Left ventricle myocardium superior (tissue), 1 donor: ENCODE results near the gene FUT7. TPM values are rescaled to one million over a fixed set of nuclear protein-coding genes. Genes with fewer than 3 reads are reported as not detected.

ENCODE experiments used
- ATAC-seq: fragments of 200-7000 bp; cut with Tn5 transposase; one replicate; pipeline ENCODE4 v1.9.1; 2020; ENCODE audit warnings: mild to moderate bottlenecking, moderate library complexity
- DNase-seq: peaks from one replicate; pipeline ENCODE4 v3.0.0-alpha.2; 2020
- intact Hi-C: fragments of 100-400 bp; cut with micrococcal nuclease; formaldehyde crosslinking; loops from one replicate; pipeline ENCODE4 v1.11.0; 2022
- total RNA-seq: library from RNA; stranded (reverse); fragmentation: NEBNext Ultra II Directional; extraction: Animal tissue kit (Norgen Biotek cat#: 25700); gene quantifications from one replicate; pipeline ENCODE4 v1.2.1, GENCODE V29; 2021
- donor health status: DM: no; HTN: yes; CAD: no; lungs with severe emphysema.

FUT7 gene
- total RNA-seq, 1 donor from 2014 or later, result 0.17 TPM

- intact Hi-C loops, result no loop called here
- DNase-seq, result no peak
- no peak for ATAC-seq
Measured at GRCh38 chr9:137023157-137023556, 8.7 kb downstream of the FUT7 start.

- intact Hi-C loops, result no loop called here
- no peak for DNase-seq
- ATAC-seq, result no peak
Measured at GRCh38 chr9:137022662-137023008, 9.3 kb downstream of the FUT7 start.

GRCh38 chr9:137021979-137022661 lies 9.8 kb downstream of the FUT7 start:
- intact Hi-C loops, result no loop called here
- peak; percentile 58 for DNase-seq
- peak; percentile 16 for ATAC-seq

GRCh38 chr9:137021568-137021978 lies 10.3 kb downstream of the FUT7 start:
- intact Hi-C loops, result no loop called here
- no peak for DNase-seq
- ATAC-seq, result no peak

GRCh38 chr9:137020771-137021567 lies 10.9 kb downstream of the FUT7 start:
- intact Hi-C loops, result no loop called here
- ATAC-seq (no peak), DNase-seq (no peak)

GRCh38 chr9:137019891-137020683 lies 11.8 kb downstream of the FUT7 start:
- DNase-seq (no peak), ATAC-seq (no peak)
- intact Hi-C loops, result no loop called here

GRCh38 chr9:137018761-137019559 lies 12.9 kb downstream of the FUT7 start:
- intact Hi-C loops, result no loop called here
- no peak for DNase-seq
- no peak for ATAC-seq

GRCh38 chr9:137017791-137018497 lies 13.9 kb downstream of the FUT7 start:
- no peak for ATAC-seq
- DNase-seq, result no peak
- intact Hi-C loops, result no loop called here

GRCh38 chr9:137017071-137017470 lies 14.8 kb downstream of the FUT7 start:
- ATAC-seq (no peak), DNase-seq (no peak)
- intact Hi-C loops, result no loop called here

GRCh38 chr9:137016436-137016835 lies 15.5 kb downstream of the FUT7 start:
- ATAC-seq (no peak), DNase-seq (no peak)
- intact Hi-C loops, result no loop called here

- intact Hi-C loops, result no loop called here
- DNase-seq (no peak), ATAC-seq (no peak)
Measured at GRCh38 chr9:137015976-137016375, 15.9 kb downstream of the FUT7 start.

- no peak for DNase-seq
- no peak for ATAC-seq
- intact Hi-C loops, result no loop called here
Measured at GRCh38 chr9:137015540-137015930, 16.4 kb downstream of the FUT7 start.

- no peak for ATAC-seq
- DNase-seq, result no peak
- intact Hi-C loops, result no loop called here
Measured at GRCh38 chr9:137014776-137015539, 16.9 kb downstream of the FUT7 start.

GRCh38 chr9:137014166-137014565 lies 17.7 kb downstream of the FUT7 start:
- DNase-seq (no peak), ATAC-seq (no peak)
- intact Hi-C loops, result no loop called here

- ATAC-seq (no peak), DNase-seq (no peak)
- intact Hi-C loops, result no loop called here
Measured at GRCh38 chr9:137013571-137013940, 18.3 kb downstream of the FUT7 start.

GRCh38 chr9:137012694-137013570 lies 19.0 kb downstream of the FUT7 start:
- DNase-seq (no peak), ATAC-seq (no peak)
- intact Hi-C loops, result no loop called here
